ENCODE results near the gene SCNM1. TPM values are rescaled to one million over a fixed set of nuclear protein-coding genes. Genes with fewer than 3 reads are reported as not detected.

SCNM1 gene
- total and polyA plus RNA-seq, 12 donors: 12.9 to 57.6 (median 18.8) TPM

- Histone ChIP-seq H3K4me3 (peak within 1 kb of the TSS; percentile 83 to 100 (median 94)), H3K4me1 (peaks cover 21 to 58% (median 46%) of the 10 kb centered on the region in 9 donors), H3K9me3 (no peaks in the 10 kb centered on the region), H3K27ac (peak within 1 kb of the TSS; percentile 82 to 96 (median 89)), H3K36me3 (peaks cover 0 to 15% (median 0%) of the 10 kb centered on the region in 9 donors), H3K27me3 (peaks cover 0 to 15% (median 0%) of the 10 kb centered on the region in 7 donors)
- ATAC-seq (peak; percentile 92 to 95 (median 94)), DNase-seq (peak; percentile 96 to 97)
- 0% methylated on average over 61 of the region's 61 CpGs for WGBS, 2 donors
- TF ChIP-seq CTCF (IDR thresholded peaks at IDR 0.05): no peak
- intact Hi-C loops (cut with DNase I): loop anchor here in 2 of 10 donors (5.0 kb wide), 3 partner anchors 74 to 124 kb away; partner anchors contain the start of gene GABPB2 (in 1 of the 2)
Observed at GRCh38 chr1:151146412-151147131, 19.4 kb upstream of the SCNM1 start, which contains the start of gene SEMA6C. Gene SEMA6C (minus strand): TSS chr1:151146631. CDS start chr1:151142621, 4,010 bp downstream.

DNA sequence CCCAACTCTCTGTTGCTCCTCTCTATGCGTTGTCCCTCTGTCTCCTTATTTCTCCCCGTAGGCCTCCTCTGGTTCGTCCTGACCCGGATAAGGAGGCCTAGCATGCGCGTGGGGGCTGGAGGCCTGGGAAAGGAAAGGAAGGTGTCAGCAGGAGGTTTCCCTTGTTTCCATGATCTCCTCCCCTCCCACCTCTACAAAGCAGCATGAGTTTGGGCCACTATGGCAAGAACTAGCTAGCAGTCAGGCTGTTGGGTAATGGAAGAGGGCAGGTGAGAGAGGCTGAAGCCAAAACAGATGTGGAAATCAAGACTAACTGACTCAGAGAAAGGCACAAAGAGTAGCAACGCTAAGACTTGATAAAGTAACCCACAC lies 18.8 kb upstream of the SCNM1 start:
- H3K27ac ChIP-seq: peak overlapping the region; percentile 41 to 96 (median 88)
- DNase-seq (no peak), ATAC-seq (peak in 2 of 8 donors; percentile 0)
- H3K36me3 ChIP-seq: peaks cover 0 to 10% (median 0%) of the 10 kb centered on the region in 9 donors
- TF ChIP-seq CTCF (IDR thresholded peaks at IDR 0.05): no peak
- WGBS, 2 donors: 12% methylated on average over 7 of the region's 7 CpGs
- H3K27me3 ChIP-seq: peaks cover 0 to 15% (median 0%) of the 10 kb centered on the region in 7 donors
- peaks cover 21 to 53% (median 43%) of the 10 kb centered on the region in 9 donors for H3K4me1 ChIP-seq
- H3K9me3 ChIP-seq: no peaks in the 10 kb centered on the region
- peak overlapping the region; percentile 9 to 100 (median 94) for H3K4me3 ChIP-seq
- intact Hi-C loops (cut with DNase I): loop anchor here in 2 of 10 donors (5.0 kb wide), 3 partner anchors 75 to 125 kb away; partner anchors contain the start of gene GABPB2 (in 1 of the 2)

DNA sequence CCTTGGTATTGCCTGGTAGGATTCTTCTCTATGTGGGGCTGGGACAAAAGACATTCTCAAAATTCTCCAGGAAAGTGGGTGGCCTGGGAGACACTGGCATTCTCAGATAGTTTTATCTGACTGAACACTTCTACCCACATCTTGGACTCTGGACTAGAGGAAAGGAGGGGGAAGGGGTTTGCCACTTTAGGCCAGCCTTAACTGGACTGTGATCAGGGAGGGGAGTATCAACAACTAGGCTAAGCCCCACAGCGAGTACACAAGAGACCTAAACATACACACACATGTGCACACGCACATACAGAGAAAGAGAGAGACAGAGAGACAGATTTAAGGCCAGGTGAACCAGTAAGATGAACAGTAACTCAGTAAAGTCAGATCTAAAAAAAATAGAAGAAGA lies 18.3 kb upstream of the SCNM1 start:
- peaks cover 0 to 15% (median 0%) of the 10 kb centered on the region in 7 donors for H3K27me3 ChIP-seq
- peaks cover 18 to 47% (median 38%) of the 10 kb centered on the region in 9 donors for H3K4me1 ChIP-seq
- no peaks in the 10 kb centered on the region for H3K9me3 ChIP-seq
- ATAC-seq: no peak
- WGBS, 2 donors: 94 to 95% methylated on average over 2 of the region's 2 CpGs
- no peak for TF ChIP-seq CTCF (IDR thresholded peaks at IDR 0.05)
- peaks cover 0 to 6% (median 0%) of the 10 kb centered on the region in 9 donors for H3K36me3 ChIP-seq
- H3K27ac ChIP-seq: peak overlapping the region in 8 of 10 donors; percentile 74 to 96 (median 90)
- intact Hi-C loops (cut with DNase I): loop anchor here in 2 of 10 donors (5.0 kb wide), 3 partner anchors 75 to 125 kb away; partner anchors contain the start of gene GABPB2 (in 1 of the 2)
- peak overlapping the region in 1 of 10 donors; percentile 100 for H3K4me3 ChIP-seq
- no peak for DNase-seq

DNA sequence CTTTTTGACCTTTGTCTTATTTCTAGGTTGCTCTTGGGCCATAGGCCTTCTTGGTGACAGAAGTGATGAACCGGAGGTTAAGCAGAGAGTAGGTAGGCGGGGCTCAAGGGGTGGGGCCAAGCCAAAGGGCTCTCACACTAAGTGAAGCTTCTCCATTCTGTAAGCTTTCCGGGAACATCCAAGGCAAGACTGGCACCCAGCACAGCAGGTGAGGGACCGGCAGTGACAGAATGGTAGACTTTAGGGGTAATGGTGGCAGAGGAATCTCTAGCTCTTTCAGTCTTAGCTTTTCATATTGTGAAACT lies 9.5 kb upstream of the SCNM1 start, which contains the start of gene TNFAIP8L2:
Gene TNFAIP8L2 (plus strand): TSS at position 135 of the 305 bp plus-strand sequence. CDS start 2,049 bp downstream, outside the sequence.
- Histone ChIP-seq H3K4me3 (peak within 1 kb of the TSS in 7 of 10 donors; percentile 8 to 58 (median 32)), H3K36me3 (peaks cover 0 to 60% (median 21%) of the 10 kb centered on the region in 9 donors), H3K4me1 (peaks cover 0 to 45% (median 5%) of the 10 kb centered on the region in 9 donors), H3K9me3 (no peaks in the 10 kb centered on the region), H3K27ac (peak within 1 kb of the TSS in 5 of 10 donors; percentile 13 to 90 (median 48)), H3K27me3 (no peaks in the 10 kb centered on the region)
- WGBS, 2 donors: 71 to 75% methylated on average over 4 of the region's 4 CpGs
- TF ChIP-seq CTCF (IDR thresholded peaks at IDR 0.05): no peak
- intact Hi-C loops (cut with DNase I): loop anchor here in 9 of 10 donors (1.0 to 10.0 kb wide), 10 partner anchors 52 to 134 kb away; no protein-coding TSS in a partner anchor
- peak in 1 of 2 donors; percentile 53 for DNase-seq
- ATAC-seq: peak; percentile 39 to 71 (median 58)
